NCI-H2227 (cell line): ENCODE measurements around the gene PLPPR4.
A peak's percentile ranks its signal among the peaks of the same experiment; 100 is the strongest.
"Not testable (repeated sequence)": the region's sequence is repeated elsewhere in the genome, so short reads cannot be mapped to it uniquely, and the experiment has no call there.

ENCODE experiments used
- DNase-seq: peaks from one replicate; lab custom pipeline; 2025; ENCODE audit not compliant: unreplicated experiment; lab: John Stamatoyannopoulos, UW

The PLPPR4 gene, protein sequence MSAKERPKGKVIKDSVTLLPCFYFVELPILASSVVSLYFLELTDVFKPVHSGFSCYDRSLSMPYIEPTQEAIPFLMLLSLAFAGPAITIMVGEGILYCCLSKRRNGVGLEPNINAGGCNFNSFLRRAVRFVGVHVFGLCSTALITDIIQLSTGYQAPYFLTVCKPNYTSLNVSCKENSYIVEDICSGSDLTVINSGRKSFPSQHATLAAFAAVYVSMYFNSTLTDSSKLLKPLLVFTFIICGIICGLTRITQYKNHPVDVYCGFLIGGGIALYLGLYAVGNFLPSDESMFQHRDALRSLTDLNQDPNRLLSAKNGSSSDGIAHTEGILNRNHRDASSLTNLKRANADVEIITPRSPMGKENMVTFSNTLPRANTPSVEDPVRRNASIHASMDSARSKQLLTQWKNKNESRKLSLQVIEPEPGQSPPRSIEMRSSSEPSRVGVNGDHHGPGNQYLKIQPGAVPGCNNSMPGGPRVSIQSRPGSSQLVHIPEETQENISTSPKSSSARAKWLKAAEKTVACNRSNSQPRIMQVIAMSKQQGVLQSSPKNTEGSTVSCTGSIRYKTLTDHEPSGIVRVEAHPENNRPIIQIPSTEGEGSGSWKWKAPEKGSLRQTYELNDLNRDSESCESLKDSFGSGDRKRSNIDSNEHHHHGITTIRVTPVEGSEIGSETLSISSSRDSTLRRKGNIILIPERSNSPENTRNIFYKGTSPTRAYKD

GRCh38 chr1:99264201-99265021 lies at the start of gene PLPPR4:
Gene PLPPR4 (plus strand): TSS chr1:99264492. CDS start chr1:99264594, 102 bp downstream.
- peak; percentile 22 for DNase-seq

DNA sequence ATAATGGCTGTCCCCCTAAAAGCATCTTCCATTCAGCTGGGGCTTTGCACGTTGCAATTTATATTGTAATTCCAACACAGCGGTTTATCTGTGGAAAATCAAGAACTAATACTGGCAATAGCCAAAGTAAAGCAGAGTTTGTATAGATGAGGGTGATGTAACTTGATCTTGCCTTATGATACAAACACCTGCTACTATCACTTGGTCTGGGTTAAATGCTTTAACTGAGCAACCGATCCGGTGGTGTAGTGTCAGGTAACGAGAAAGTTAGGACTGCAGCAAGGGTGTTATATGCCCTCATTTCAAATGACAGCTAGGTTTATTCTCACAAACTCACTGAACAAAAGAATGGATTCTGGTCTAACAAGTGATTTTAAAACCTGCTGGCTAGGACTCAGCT lies 47.3 kb upstream of the PLPPR4 start:
- no peak for DNase-seq

DNA sequence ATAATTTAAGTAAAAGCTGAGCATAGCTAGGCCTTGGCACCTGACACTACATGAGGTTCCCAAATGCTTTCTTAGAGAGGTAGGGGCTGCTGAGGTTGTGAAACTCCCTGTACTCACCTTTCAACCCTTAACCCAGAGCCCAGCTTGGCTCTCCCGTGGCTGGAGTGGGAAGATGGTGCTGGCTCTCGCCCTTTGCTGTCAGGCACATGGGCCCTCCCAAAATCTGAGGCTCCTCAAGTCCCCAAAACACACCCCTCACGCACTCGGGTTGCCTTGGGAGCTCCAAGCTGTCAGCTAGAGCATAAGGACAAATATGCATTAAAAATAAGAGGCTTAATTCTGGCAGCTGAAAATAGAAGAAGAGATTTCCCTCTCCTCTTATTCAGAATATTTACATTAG lies 46.7 kb upstream of the PLPPR4 start:
- no peak for DNase-seq

- DNase-seq, result no peak
Measured at GRCh38 chr1:99218572-99218971, 45.7 kb upstream of the PLPPR4 start.

GRCh38 chr1:99218999-99219398 lies 45.3 kb upstream of the PLPPR4 start:
- DNase-seq, result no peak

DNA sequence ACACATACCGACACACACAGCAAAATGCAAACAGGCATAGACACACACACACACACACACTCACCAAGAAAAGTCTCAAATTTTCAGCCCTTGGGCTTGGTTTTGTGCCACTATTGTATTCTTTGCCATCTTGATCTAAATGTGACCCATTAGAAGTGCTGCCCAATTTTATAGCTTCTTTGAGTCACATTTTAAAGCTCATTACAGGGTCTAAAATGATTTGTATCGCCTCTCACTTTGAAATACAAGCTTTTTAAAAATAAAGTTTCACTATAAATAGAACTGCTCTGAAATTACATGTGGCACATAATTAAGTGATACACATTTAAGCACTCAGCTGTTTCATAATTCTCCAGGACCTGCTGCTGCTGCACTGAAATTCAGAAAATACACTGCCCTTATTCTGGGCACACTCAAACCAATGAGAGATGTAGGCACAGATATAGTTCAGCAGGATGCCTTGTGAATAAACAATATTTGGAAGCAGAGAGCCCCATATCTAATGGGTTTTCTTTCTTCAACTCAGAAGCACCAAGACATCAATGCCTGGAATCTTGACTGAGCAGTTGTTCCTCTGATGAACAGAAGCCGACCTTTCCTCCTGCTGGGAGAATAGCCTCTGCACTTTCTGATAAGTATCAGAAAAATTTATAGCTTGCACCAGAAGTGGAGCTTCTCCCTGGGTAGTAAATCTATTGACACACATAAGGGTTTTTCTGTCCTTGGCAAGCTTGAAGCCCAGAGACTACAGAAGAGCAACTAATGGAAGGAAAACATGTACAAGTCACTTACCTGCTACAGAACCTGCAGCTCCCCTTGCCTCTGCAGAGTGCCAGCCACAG lies 37.0 kb upstream of the PLPPR4 start:
- no peak for DNase-seq

DNA sequence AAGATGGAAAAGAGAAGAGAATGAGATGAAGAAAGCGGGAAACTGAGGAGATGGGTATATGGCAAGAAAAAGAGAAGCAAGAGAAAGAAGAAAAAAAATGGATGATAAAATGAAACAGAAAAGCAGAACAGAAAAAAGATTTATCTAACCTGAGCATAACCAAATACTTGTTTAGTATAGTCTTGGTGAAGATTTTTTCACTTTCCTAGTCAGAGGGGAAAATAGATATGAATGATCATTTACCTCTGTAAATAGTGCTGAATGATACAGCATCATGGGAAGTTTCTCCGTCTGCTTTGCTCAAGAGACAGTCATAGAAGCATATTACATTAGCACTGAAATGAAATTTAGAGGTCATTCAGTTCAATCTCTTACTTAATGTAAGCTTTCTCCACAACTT lies 36.1 kb upstream of the PLPPR4 start:
- no peak for DNase-seq

- DNase-seq, result no peak
Measured at GRCh38 chr1:99229122-99229521, 35.2 kb upstream of the PLPPR4 start.

DNA sequence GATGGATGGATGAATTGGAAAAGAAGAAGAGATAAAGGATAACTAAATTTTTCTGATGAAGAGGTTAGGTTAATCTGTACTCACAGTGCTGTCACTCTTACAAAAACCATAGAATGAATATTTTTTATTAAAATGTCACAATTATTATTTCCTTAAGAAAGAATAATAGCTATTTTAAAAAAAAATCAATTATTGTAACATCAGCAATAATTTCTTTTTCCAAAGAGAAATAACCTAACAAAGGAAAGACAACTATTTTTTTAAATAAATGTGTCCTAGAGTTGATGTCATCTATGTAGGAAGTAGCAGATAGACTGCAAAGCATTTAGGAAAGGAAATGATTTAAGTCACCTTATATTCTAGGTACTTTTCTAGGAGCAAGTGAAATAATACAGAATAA lies 33.6 kb upstream of the PLPPR4 start:
- no peak for DNase-seq

GRCh38 chr1:99232172-99232571 lies 32.1 kb upstream of the PLPPR4 start:
- DNase-seq, result no peak

DNA sequence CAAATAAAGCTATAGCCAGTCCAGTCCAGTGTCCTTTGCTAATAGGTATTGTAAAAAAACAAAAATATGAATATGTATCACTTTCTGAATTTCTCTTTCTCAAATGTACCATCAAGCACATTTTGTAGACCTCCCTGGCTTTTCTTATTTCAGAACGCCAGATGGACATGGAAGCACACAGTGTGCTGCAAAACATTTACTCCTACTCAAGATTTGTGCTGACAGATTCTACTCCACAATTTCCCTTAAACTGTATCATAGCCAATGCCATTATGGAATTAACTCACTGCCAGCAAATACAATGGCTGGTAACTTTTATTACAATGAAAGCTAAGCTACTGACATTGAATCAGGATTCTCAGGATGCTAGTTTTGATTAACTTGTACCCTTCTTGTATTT lies 30.8 kb upstream of the PLPPR4 start:
- no peak for DNase-seq

- no peak for DNase-seq
Measured at GRCh38 chr1:99236756-99237155, 27.5 kb upstream of the PLPPR4 start.

- no peak for DNase-seq
Measured at GRCh38 chr1:99239690-99240089, 24.6 kb upstream of the PLPPR4 start.

DNA sequence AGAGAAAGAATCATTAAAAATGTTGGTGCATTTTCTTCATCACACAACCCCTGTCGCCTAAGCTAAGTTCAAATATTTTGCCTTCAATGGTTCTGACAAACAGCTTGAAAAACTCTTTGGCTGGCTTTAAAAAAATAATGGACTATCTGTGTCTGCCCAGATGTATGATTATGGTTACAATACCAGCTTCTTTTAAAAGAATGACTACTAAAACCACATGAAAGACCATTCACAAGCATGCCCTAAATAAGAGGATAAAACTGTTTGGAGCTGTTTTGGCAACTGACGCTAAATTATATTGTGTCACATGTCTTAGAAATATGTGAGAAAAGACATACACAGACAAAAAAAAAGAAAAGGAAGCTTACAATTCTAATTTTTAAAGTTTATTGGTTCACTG lies 23.7 kb upstream of the PLPPR4 start:
- DNase-seq, result no peak

- DNase-seq, result no peak
Measured at GRCh38 chr1:99246152-99246551, 18.1 kb upstream of the PLPPR4 start.

DNA sequence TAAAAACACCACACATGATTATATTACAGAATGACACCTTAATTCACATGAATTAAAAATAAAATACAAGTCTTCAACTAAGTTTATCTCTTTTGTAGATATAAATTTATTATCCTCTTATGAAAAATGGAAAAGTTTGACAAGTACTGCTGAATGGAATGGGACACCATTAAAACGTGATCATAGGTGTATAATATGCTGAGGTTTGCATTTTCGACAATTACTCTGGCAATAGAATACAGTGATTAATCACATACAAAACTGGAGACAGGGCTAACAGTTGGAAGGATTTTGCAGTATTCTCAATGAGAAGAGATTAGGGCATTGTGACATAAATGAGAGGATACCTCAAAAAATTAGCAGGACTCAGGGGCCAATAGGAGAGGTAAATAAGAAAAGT lies 17.1 kb upstream of the PLPPR4 start:
- DNase-seq, result no peak

DNA sequence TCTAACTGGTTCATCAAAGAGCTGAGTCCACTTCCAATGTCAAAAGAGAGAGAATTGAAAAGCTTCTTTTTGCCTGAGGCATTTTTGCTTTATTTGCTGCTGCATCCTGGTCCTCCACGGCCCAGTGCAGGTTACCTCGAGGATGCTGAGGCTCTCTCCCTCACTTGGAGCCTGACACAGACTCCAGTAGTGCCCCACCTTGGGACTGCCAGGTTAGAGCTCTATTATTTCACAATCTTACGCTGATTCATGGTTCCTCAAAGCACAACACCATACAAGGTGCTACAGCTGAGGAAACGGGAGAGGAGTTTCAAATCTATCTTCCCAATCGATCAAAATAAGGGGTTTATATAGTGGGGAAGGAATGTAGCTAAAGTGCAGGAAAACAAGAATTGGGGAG lies 13.6 kb upstream of the PLPPR4 start:
- no peak for DNase-seq

DNA sequence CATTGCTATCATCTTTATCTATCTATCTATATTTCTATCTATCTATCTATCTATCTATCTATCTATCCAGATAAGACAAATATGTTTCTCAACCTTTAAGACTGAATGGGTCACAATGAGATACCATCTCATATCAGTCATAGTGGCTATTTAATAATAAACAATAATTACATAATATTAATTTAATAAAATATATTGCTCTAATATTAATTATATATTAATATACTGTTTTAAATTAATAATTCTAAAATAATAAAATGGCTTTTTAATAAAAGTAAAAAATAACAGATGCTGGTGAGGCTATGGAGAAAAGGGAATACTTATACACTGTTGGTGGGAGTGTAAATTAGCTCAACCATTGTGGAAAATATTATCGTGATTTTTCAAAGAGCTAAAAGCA lies 13.0 kb upstream of the PLPPR4 start:
- no peak for DNase-seq

DNA sequence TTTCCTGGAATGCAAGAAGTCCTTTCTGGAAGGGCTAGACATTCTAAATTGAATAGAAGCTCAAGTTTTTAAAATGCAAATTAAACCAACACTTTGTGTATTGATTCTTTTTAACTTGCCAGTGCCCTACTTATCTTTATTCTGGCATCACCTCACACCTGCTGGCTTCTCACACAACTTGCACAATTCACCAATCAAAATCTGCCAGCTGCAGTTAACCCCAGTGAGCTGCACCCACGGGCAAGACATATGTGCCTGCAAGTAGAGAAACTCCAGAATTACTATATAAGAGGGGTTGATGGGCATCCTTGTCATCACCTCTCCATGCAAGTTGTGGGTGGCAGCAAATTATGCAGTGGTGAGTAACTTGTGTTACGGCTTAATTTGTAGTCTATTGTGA lies 11.7 kb upstream of the PLPPR4 start:
- DNase-seq, result no peak

DNA sequence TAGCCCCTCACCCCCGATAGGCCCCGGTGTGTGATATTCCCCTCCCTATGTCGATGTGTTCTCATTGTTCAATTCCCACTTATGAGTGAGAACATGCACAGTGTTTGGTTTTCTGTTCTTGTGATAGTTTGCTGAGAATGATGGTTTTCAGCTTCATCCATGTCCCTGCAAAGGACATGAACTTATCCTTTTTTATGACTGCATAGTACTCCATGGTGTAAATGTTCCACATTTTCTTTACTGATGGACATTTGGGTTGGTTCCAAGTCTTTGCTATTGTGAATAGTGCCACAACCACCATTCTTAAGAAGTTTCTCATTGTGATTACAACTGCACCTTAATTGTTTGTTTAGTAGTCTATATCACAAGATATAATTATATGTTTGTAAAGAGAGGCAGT lies 3.9 kb upstream of the PLPPR4 start:
- DNase-seq, result not testable (repeated sequence)

GRCh38 chr1:99265124-99265523 lies 832 bp downstream of the PLPPR4 start:
- DNase-seq, result no peak
